ENCODE results near the gene EPS8L2.

Gene EPS8L2

GRCh38 chr11:708511-708910 lies 2.5 kb downstream of the EPS8L2 start:
- TF ChIP-seq CTCF (IDR thresholded peaks at IDR 0.05; ENCODE audit: borderline replicate concordance, control extremely low read depth, extremely low read depth, insufficient read depth, missing control alignments): no peak
- no peak for DNase-seq (ENCODE audit: low spot score)
- in situ Hi-C loops (cut with MboI; ENCODE audit: low sequenced_read_pairs, unreplicated experiment): no loop called here

GRCh38 chr11:709109-709997 lies 3.3 kb downstream of the EPS8L2 start:
- no peak for TF ChIP-seq CTCF (IDR thresholded peaks at IDR 0.05; ENCODE audit: borderline replicate concordance, control extremely low read depth, extremely low read depth, insufficient read depth, missing control alignments)
- in situ Hi-C loops (cut with MboI; ENCODE audit: low sequenced_read_pairs, unreplicated experiment): no loop called here
- no peak for DNase-seq (ENCODE audit: low spot score)

GRCh38 chr11:714436-714835 lies 8.4 kb downstream of the EPS8L2 start:
- TF ChIP-seq CTCF (IDR thresholded peaks at IDR 0.05; ENCODE audit: borderline replicate concordance, control extremely low read depth, extremely low read depth, insufficient read depth, missing control alignments): no peak
- no peak for DNase-seq (ENCODE audit: low spot score)
- in situ Hi-C loops (cut with MboI; ENCODE audit: low sequenced_read_pairs, unreplicated experiment): no loop called here

- TF ChIP-seq CTCF (IDR thresholded peaks at IDR 0.05; ENCODE audit: borderline replicate concordance, control extremely low read depth, extremely low read depth, insufficient read depth, missing control alignments): no peak
- in situ Hi-C loops (cut with MboI; ENCODE audit: low sequenced_read_pairs, unreplicated experiment): loop anchor here (10.0 kb wide), 1 partner anchor 165 kb away; no protein-coding TSS in a partner anchor
- DNase-seq (ENCODE audit: low spot score): no peak
Measured at GRCh38 chr11:719214-720016, 13.4 kb downstream of the EPS8L2 start.

GRCh38 chr11:720017-720641 lies 14.1 kb downstream of the EPS8L2 start:
- no peak for DNase-seq (ENCODE audit: low spot score)
- TF ChIP-seq CTCF (IDR thresholded peaks at IDR 0.05; ENCODE audit: borderline replicate concordance, control extremely low read depth, extremely low read depth, insufficient read depth, missing control alignments): no peak
- in situ Hi-C loops (cut with MboI; ENCODE audit: low sequenced_read_pairs, unreplicated experiment): loop anchor here (10.0 kb wide), 1 partner anchor 165 kb away; no protein-coding TSS in a partner anchor

GRCh38 chr11:720642-721246 lies 14.7 kb downstream of the EPS8L2 start:
- in situ Hi-C loops (cut with MboI; ENCODE audit: low sequenced_read_pairs, unreplicated experiment): loop anchor here (10.0 kb wide), 1 partner anchor 166 kb away; no protein-coding TSS in a partner anchor
- peak; percentile 80 for DNase-seq (ENCODE audit: low spot score)
- no peak for TF ChIP-seq CTCF (IDR thresholded peaks at IDR 0.05; ENCODE audit: borderline replicate concordance, control extremely low read depth, extremely low read depth, insufficient read depth, missing control alignments)
